ENCODE data around the gene IGFN1.

IGFN1 gene

DNA sequence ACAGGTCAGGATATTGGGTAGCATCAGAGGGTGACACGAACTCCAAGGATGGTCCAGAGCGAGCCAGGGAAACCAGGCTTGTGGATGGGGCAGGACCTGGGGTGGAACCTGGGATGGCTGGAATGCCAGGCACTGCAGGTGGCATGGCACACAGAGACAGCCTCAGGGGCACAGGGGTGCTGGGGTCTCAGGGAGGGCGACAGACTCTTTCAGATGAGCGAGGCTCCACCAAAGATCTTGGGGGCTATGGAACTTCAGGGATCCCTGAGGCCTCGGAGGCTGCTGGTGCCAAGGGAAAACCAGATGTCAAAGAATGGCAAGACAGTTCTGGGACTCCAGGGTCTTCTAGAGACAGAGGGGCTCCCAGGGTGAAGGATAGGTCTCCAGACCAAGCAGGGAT is 21.4 kb downstream of the IGFN1 start:
- Histone ChIP-seq H3K27me3 (ENCODE audit: insufficient read depth, insufficient read length) (peaks cover 36% of the 10 kb centered on the region), H3K9me3 (ENCODE audit: insufficient read depth, low read length) (no peaks in the 10 kb centered on the region), H3K9ac (ENCODE audit: insufficient read length, low read depth) (no peak overlapping the region), H3K4me3 (ENCODE audit: insufficient read length, low read depth) (no peak overlapping the region), H3K4me1 (ENCODE audit: insufficient read depth, insufficient read length) (peaks cover 12% of the 10 kb centered on the region), H3K36me3 (ENCODE audit: insufficient read depth, insufficient read length, low read length) (no peaks in the 10 kb centered on the region)
- no peak for DNase-seq (ENCODE audit: low read depth, low spot score)
- TF ChIP-seq ZNF274 (IDR thresholded peaks at IDR 0.05; ENCODE audit: low read depth, low read length) (no peak), YY1 (IDR thresholded peaks at IDR 0.05; ENCODE audit: insufficient read depth, insufficient read length) (no peak), SUZ12 (IDR thresholded peaks at IDR 0.05; ENCODE audit: extremely low read depth, insufficient read depth, insufficient read length) (no peak)

DNA sequence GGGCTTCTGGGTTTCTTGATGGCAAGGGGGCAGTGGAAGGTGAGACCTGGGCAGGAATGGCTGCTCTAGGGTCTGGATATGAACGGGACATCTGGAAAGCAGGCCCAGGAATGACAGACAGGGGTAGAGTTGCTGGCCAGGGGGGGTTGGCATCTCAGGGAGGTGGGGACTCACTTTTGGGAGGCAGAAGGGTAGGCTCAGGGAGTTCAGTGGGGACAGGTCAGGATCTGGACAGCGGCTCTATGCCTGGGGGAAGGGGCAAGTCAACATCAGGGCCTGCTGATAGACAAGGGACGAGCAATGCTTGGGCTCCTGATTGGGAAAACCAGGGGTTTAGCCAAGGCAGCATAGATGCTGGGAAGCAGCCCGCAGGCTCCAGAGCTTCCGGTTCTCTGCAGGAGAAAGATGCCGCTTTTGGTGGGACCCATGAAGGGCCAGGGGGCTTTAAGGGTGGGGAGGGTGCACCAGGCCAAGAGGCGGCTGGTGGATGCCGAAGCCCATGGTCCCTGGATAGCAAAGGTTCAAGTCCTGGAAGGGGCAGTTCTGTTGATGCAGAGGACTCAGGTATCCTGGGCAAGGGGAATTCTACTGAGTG is 21.9 kb downstream of the IGFN1 start:
- Histone ChIP-seq H3K4me3 (ENCODE audit: insufficient read length, low read depth) (no peak overlapping the region), H3K9ac (ENCODE audit: insufficient read length, low read depth) (no peak overlapping the region), H3K4me1 (ENCODE audit: insufficient read depth, insufficient read length) (peaks cover 12% of the 10 kb centered on the region), H3K27me3 (ENCODE audit: insufficient read depth, insufficient read length) (peaks cover 36% of the 10 kb centered on the region), H3K36me3 (ENCODE audit: insufficient read depth, insufficient read length, low read length) (no peaks in the 10 kb centered on the region), H3K9me3 (ENCODE audit: insufficient read depth, low read length) (no peaks in the 10 kb centered on the region)
- TF ChIP-seq YY1 (IDR thresholded peaks at IDR 0.05; ENCODE audit: insufficient read depth, insufficient read length) (no peak), SUZ12 (IDR thresholded peaks at IDR 0.05; ENCODE audit: extremely low read depth, insufficient read depth, insufficient read length) (no peak), ZNF274 (IDR thresholded peaks at IDR 0.05; ENCODE audit: low read depth, low read length) (no peak)
- no peak for DNase-seq (ENCODE audit: low read depth, low spot score)

DNA sequence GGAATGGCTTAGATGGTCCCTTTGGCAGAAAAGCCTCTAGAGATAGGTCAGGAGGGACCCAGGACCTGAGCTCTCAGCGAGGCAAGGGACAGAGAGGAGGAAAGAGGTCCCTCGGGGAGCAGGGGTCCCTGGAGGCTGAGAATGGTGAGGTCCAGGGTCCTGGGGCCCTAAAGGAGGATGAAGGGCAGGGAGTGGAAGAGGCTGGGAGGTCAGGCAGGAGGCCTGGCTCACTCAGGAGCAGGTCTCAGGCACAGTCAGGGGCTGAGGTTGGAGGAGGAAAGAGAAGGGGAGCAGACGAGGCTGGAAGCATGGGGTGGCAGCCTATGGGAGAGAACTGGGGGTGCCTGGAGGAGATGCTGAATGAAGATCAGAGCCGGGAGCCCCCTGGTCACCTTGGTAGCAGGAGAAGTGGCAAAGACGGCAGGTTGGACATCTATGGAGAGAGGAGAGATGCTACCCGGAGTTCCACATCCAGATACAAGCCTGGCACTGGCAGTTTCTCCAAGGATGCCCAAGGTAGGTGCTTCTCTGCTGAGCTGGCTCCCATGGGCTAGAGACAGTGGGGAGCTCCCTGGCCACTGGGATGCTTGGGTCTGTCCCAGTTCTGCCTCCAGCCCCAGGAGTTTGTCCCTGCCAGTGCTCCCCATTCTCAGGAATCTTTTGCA is 22.6 kb downstream of the IGFN1 start:
- H3K9me3 ChIP-seq (ENCODE audit: insufficient read depth, low read length) = no peaks in the 10 kb centered on the region
- DNase-seq (ENCODE audit: low read depth, low spot score) = no peak
- TF ChIP-seq SUZ12 (IDR thresholded peaks at IDR 0.05; ENCODE audit: extremely low read depth, insufficient read depth, insufficient read length) (no peak), ZNF274 (IDR thresholded peaks at IDR 0.05; ENCODE audit: low read depth, low read length) (no peak), YY1 (IDR thresholded peaks at IDR 0.05; ENCODE audit: insufficient read depth, insufficient read length) (no peak)
- no peaks in the 10 kb centered on the region for H3K36me3 ChIP-seq (ENCODE audit: insufficient read depth, insufficient read length, low read length)
- no peak overlapping the region for H3K9ac ChIP-seq (ENCODE audit: insufficient read length, low read depth)
- peaks cover 12% of the 10 kb centered on the region for H3K4me1 ChIP-seq (ENCODE audit: insufficient read depth, insufficient read length)
- H3K27me3 ChIP-seq (ENCODE audit: insufficient read depth, insufficient read length) = peaks cover 35% of the 10 kb centered on the region
- H3K4me3 ChIP-seq (ENCODE audit: insufficient read length, low read depth) = no peak overlapping the region

DNA sequence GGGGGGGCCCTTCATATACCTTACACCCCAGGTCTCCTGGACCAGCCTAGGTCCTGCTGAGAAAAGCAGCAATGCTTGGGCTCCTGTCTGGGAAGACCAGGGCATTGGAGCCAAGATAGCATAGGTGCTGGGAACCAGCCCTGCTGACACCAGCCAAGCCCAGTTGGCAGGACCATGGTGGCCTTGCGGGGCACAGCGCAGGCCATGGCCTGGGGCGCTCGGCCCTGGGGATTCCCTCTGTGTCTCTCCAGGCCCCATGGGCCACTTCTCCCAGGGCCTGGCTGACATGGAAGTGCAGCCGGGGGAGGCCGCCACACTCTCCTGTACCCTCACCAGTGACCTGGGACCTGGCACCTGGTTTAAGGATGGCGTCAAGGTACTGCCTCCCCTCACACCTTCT is 23.3 kb downstream of the IGFN1 start:
- Histone ChIP-seq H3K4me1 (ENCODE audit: insufficient read depth, insufficient read length) (peaks cover 12% of the 10 kb centered on the region), H3K9ac (ENCODE audit: insufficient read length, low read depth) (no peak overlapping the region), H3K9me3 (ENCODE audit: insufficient read depth, low read length) (no peaks in the 10 kb centered on the region), H3K27me3 (ENCODE audit: insufficient read depth, insufficient read length) (peaks cover 31% of the 10 kb centered on the region), H3K36me3 (ENCODE audit: insufficient read depth, insufficient read length, low read length) (no peaks in the 10 kb centered on the region), H3K4me3 (ENCODE audit: insufficient read length, low read depth) (no peak overlapping the region)
- no peak for DNase-seq (ENCODE audit: low read depth, low spot score)
- no peak for TF ChIP-seq SUZ12 (IDR thresholded peaks at IDR 0.05; ENCODE audit: extremely low read depth, insufficient read depth, insufficient read length)
- TF ChIP-seq YY1 (IDR thresholded peaks at IDR 0.05; ENCODE audit: insufficient read depth, insufficient read length) = no peak
- TF ChIP-seq ZNF274 (IDR thresholded peaks at IDR 0.05; ENCODE audit: low read depth, low read length) = no peak

DNA sequence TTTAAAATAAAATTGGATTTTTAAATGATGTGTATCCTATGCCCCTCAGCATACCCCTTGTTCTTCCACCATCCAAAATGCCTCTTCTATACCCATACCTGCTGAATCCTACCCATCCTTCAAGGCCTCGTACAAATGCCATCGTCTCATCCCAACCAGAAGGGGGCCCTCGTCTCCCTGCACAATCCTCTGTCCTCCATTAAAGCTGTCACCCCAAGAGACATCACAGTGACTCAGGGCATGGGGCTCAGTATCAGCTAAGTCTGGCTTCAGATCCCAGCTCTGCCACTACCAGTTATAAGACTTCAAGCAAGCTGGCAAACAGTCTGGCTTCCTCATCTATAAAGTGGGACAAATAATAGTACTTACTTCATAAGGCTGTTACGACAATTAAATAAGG is 23.8 kb downstream of the IGFN1 start:
- TF ChIP-seq SUZ12 (IDR thresholded peaks at IDR 0.05; ENCODE audit: extremely low read depth, insufficient read depth, insufficient read length) (no peak), ZNF274 (IDR thresholded peaks at IDR 0.05; ENCODE audit: low read depth, low read length) (no peak), YY1 (IDR thresholded peaks at IDR 0.05; ENCODE audit: insufficient read depth, insufficient read length) (no peak)
- peaks cover 26% of the 10 kb centered on the region for H3K27me3 ChIP-seq (ENCODE audit: insufficient read depth, insufficient read length)
- DNase-seq (ENCODE audit: low read depth, low spot score) = no peak
- no peak overlapping the region for H3K9ac ChIP-seq (ENCODE audit: insufficient read length, low read depth)
- no peak overlapping the region for H3K4me3 ChIP-seq (ENCODE audit: insufficient read length, low read depth)
- no peaks in the 10 kb centered on the region for H3K9me3 ChIP-seq (ENCODE audit: insufficient read depth, low read length)
- no peaks in the 10 kb centered on the region for H3K36me3 ChIP-seq (ENCODE audit: insufficient read depth, insufficient read length, low read length)
- peaks cover 12% of the 10 kb centered on the region for H3K4me1 ChIP-seq (ENCODE audit: insufficient read depth, insufficient read length)

DNA sequence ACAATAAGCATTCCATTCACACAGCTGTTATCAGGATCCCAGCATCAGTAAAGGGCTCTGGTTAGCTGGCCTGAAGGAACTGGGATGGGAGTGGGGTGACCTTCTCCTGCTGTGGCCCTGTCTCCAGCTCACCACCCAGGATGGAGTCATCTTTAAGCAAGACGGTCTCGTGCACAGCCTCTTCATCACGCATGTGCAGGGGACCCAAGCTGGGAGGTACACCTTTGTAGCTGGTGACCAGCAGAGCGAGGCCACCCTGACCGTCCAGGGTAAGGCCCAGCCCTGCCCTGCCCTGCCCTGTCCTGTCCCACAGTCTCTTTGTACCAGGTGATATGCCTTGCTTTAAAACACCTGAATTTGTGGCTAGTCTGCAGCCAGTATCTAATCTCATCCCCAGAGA is 24.3 kb downstream of the IGFN1 start:
- Histone ChIP-seq H3K9me3 (ENCODE audit: insufficient read depth, low read length) (no peaks in the 10 kb centered on the region), H3K4me1 (ENCODE audit: insufficient read depth, insufficient read length) (peaks cover 12% of the 10 kb centered on the region), H3K36me3 (ENCODE audit: insufficient read depth, insufficient read length, low read length) (no peaks in the 10 kb centered on the region), H3K27me3 (ENCODE audit: insufficient read depth, insufficient read length) (peaks cover 23% of the 10 kb centered on the region), H3K9ac (ENCODE audit: insufficient read length, low read depth) (no peak overlapping the region), H3K4me3 (ENCODE audit: insufficient read length, low read depth) (no peak overlapping the region)
- no peak for TF ChIP-seq SUZ12 (IDR thresholded peaks at IDR 0.05; ENCODE audit: extremely low read depth, insufficient read depth, insufficient read length)
- TF ChIP-seq ZNF274 (IDR thresholded peaks at IDR 0.05; ENCODE audit: low read depth, low read length) = no peak
- no peak for TF ChIP-seq YY1 (IDR thresholded peaks at IDR 0.05; ENCODE audit: insufficient read depth, insufficient read length)
- no peak for DNase-seq (ENCODE audit: low read depth, low spot score)

DNA sequence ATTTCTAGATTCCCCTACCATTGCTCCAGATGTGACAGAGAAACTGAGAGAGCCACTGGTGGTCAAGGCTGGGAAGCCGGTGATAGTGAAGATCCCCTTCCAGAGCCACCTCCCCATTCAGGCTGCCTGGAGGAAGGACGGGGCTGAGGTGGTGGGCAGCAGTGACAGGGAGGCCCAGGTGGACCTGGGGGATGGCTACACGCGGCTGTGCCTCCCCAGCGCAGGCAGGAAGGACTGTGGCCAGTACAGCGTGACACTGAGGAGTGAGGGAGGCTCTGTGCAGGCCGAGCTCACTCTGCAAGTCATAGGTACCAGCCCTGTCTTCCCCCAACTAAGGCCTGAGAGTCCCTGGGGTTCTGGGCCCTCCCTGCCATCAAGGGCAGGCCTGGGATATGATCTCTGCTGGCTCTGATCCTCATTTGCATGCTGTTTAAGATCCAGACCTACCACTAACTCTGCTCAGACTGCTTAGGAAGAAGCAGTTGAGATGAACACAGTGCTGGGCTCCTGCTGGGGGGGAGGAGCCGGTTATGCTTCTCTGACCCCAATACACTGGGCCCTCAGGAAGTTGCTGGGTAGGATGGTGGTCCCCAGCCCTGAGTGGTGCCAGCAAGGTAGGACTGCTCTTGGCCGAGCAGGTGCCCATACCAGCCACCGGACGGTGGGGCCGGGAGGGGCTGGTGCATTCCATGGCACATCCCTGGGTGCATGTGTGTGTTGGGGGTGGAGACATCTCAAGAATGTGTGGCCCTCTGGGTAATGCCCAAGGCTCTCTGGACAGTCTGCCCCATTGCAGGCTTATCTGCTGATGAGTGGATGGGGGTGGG is 25.1 kb downstream of the IGFN1 start:
- TF ChIP-seq YY1 (IDR thresholded peaks at IDR 0.05; ENCODE audit: insufficient read depth, insufficient read length) (no peak), ZNF274 (IDR thresholded peaks at IDR 0.05; ENCODE audit: low read depth, low read length) (no peak), SUZ12 (IDR thresholded peaks at IDR 0.05; ENCODE audit: extremely low read depth, insufficient read depth, insufficient read length) (no peak)
- DNase-seq (ENCODE audit: low read depth, low spot score) = no peak
- H3K4me3 ChIP-seq (ENCODE audit: insufficient read length, low read depth) = no peak overlapping the region
- H3K9me3 ChIP-seq (ENCODE audit: insufficient read depth, low read length) = no peaks in the 10 kb centered on the region
- no peaks in the 10 kb centered on the region for H3K36me3 ChIP-seq (ENCODE audit: insufficient read depth, insufficient read length, low read length)
- peaks cover 12% of the 10 kb centered on the region for H3K4me1 ChIP-seq (ENCODE audit: insufficient read depth, insufficient read length)
- H3K9ac ChIP-seq (ENCODE audit: insufficient read length, low read depth) = no peak overlapping the region
- H3K27me3 ChIP-seq (ENCODE audit: insufficient read depth, insufficient read length) = peaks cover 21% of the 10 kb centered on the region
